GM12891 (cell line): ENCODE data around the gene TRIO.

Experiments
- POLR2A ChIP-seq: IDR thresholded peaks from 2 replicates; pipeline ENCODE4 v1.6.1; 2011; ENCODE audit warnings: low read depth, low read length, control low read depth
- POLR2AphosphoS5 ChIP-seq: IDR thresholded peaks from 2 replicates; pipeline ENCODE4 v1.6.1; 2011; ENCODE audit warnings: low read depth, low read length, control low read depth
- TAF1 ChIP-seq: IDR thresholded peaks from 2 replicates; pipeline ENCODE4 v1.6.1; 2011; ENCODE audit warnings: low read depth, low read length, control low read depth

DNA sequence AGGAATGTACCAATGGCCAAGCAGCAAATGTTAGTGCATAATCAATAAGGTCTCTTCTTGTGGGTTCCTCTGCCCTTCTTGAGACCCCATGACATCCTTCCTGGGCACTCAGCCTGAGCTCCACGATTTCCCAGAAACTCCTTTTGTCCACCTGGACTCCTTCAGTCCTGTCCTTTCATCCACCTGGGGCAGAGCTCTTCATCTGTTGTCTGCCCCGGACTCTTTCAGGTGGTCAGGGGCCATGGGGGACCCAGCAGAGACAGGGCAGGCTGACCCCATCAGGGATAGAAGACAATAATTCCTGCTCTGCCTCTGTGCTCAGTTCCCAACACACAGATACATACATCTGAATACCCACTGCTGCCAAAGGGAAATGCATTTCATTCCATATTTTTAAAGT is 379.6 kb downstream of the TRIO start:
- no peak for TF ChIP-seq POLR2A
- no peak for TF ChIP-seq POLR2AphosphoS5
- no peak for TF ChIP-seq TAF1
